PFSK-1 (cell line): ENCODE data around the gene ATF1.

Source experiments
- POLR2AphosphoS5 ChIP-seq: IDR thresholded peaks from 2 replicates; pipeline ENCODE4 v1.6.1; 2012; ENCODE audit warnings: low read depth, mild to moderate bottlenecking, control low read depth, low read length, moderate library complexity
- TF ChIP-seq, protein P1 (sequence below), 2 experiments: IDR thresholded peaks; 2 replicates each; pipeline versions ENCODE4 v1.6.1 to v1.8.0; 2011 to 2012; ENCODE audit warnings: low read depth in 2 of 2, low read length in 2 of 2, control low read depth in 1 of 2, inconsistent platforms in 1 of 2, mild to moderate bottlenecking in 1 of 2, moderate library complexity in 1 of 2; ENCODE audit not compliant: insufficient read depth in 1 of 2

DNA sequence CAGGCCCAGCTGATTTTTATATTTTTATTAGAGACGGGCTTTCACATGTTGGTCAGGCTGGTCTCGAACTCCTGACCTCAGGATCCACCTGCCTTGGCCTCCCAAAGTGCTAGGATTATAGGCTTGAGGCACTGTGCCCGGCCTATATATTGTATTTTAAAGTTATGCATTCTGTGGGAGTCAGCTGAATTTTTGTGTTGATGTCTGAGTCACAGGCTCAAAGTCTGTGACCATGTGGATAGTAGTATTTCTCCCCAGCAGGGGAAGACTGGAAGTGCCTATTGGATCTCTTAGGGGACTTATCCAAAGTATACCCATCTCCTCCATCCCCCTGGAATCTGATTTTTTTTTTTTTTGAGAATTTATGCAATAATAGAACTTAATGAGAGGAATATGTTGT lies 43.8 kb upstream of the ATF1 start:
- TF ChIP-seq POLR2AphosphoS5: no peak
- TF ChIP-seq, protein P1, sequence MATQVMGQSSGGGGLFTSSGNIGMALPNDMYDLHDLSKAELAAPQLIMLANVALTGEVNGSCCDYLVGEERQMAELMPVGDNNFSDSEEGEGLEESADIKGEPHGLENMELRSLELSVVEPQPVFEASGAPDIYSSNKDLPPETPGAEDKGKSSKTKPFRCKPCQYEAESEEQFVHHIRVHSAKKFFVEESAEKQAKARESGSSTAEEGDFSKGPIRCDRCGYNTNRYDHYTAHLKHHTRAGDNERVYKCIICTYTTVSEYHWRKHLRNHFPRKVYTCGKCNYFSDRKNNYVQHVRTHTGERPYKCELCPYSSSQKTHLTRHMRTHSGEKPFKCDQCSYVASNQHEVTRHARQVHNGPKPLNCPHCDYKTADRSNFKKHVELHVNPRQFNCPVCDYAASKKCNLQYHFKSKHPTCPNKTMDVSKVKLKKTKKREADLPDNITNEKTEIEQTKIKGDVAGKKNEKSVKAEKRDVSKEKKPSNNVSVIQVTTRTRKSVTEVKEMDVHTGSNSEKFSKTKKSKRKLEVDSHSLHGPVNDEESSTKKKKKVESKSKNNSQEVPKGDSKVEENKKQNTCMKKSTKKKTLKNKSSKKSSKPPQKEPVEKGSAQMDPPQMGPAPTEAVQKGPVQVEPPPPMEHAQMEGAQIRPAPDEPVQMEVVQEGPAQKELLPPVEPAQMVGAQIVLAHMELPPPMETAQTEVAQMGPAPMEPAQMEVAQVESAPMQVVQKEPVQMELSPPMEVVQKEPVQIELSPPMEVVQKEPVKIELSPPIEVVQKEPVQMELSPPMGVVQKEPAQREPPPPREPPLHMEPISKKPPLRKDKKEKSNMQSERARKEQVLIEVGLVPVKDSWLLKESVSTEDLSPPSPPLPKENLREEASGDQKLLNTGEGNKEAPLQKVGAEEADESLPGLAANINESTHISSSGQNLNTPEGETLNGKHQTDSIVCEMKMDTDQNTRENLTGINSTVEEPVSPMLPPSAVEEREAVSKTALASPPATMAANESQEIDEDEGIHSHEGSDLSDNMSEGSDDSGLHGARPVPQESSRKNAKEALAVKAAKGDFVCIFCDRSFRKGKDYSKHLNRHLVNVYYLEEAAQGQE (IDR thresholded peaks at IDR 0.05; ENCODE audit: insufficient read depth in 1 of 2, low read depth in 2 of 2, low read length in 2 of 2): no peak
